ENCODE measurements around the gene CACNA1C.

CACNA1C gene

DNA sequence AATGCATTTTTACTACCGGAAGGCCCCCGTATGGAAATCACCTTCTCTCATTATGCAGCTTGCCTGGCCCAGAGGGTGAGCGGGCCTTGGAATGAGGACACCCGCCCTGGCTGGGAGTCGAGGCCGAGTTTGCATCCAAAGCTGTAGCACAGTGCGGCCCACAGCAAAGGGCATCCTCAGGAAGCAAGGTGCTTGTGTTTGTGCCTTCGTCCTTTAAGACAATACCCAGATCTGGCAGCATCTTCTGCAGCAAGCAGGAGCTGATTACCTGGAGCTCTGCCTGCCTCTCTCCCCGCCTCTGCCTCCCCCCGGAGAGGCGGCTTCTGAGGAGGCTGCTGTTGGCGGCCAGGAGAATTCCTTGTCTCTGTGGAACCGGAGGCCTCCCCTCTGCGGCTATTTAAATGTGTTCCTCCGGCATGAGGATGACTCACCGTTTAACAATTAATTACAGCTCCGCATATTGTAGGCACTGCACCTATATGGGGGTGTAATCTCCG lies 145.3 kb downstream of the CACNA1C start:
- TF ChIP-seq, protein P1, sequence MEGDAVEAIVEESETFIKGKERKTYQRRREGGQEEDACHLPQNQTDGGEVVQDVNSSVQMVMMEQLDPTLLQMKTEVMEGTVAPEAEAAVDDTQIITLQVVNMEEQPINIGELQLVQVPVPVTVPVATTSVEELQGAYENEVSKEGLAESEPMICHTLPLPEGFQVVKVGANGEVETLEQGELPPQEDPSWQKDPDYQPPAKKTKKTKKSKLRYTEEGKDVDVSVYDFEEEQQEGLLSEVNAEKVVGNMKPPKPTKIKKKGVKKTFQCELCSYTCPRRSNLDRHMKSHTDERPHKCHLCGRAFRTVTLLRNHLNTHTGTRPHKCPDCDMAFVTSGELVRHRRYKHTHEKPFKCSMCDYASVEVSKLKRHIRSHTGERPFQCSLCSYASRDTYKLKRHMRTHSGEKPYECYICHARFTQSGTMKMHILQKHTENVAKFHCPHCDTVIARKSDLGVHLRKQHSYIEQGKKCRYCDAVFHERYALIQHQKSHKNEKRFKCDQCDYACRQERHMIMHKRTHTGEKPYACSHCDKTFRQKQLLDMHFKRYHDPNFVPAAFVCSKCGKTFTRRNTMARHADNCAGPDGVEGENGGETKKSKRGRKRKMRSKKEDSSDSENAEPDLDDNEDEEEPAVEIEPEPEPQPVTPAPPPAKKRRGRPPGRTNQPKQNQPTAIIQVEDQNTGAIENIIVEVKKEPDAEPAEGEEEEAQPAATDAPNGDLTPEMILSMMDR (IDR thresholded peaks at IDR 0.05; ENCODE audit: low read depth, low read length) = no peak
- H3K4me3 ChIP-seq (ENCODE audit: low read depth, low read length) = no peak overlapping the region

DNA sequence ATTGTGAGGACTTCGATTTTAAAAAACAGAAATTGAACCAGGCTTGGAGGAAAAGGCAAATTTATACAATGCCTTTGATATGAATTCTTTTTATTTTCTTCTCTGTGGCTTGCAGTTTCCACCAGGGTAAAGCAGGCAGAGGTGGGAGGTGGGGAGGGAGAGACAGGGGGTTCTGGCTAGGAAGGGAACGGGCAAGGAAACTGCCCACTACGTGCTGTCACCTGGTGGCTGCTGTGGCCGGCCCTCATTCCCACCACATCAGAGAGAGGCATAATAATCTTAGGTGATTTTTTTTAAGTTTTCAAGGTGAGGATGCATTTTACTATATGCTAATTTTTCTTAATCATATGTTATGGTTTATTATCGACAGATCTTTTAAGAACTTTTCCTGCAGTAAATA lies 145.8 kb downstream of the CACNA1C start:
- no peak overlapping the region for H3K4me3 ChIP-seq (ENCODE audit: low read depth, low read length)
- TF ChIP-seq, protein P1 (IDR thresholded peaks at IDR 0.05; ENCODE audit: low read depth, low read length) = no peak

DNA sequence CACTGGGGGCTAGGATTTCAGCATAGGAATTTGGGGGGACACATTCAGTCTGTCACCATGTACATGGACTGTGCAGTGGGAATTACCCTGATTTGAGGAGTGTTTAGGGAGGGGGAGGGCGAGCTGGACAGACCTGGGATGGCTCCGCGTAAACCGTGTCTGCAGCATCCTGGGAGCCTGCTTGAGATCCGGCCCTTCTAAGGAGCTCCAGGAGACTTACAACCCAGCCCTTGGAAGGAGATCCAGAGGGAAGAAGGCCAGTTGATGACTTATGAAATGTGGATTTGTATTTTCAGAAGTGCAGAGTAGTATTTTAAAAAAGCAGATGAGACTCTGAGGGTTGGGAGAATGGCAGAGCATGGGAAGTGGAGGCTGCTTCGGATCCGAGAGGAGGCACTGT lies 153.2 kb downstream of the CACNA1C start:
- H3K4me3 ChIP-seq (ENCODE audit: low read depth, low read length) = no peak overlapping the region
- TF ChIP-seq, protein P1 (IDR thresholded peaks at IDR 0.05; ENCODE audit: low read depth, low read length) = no peak

DNA sequence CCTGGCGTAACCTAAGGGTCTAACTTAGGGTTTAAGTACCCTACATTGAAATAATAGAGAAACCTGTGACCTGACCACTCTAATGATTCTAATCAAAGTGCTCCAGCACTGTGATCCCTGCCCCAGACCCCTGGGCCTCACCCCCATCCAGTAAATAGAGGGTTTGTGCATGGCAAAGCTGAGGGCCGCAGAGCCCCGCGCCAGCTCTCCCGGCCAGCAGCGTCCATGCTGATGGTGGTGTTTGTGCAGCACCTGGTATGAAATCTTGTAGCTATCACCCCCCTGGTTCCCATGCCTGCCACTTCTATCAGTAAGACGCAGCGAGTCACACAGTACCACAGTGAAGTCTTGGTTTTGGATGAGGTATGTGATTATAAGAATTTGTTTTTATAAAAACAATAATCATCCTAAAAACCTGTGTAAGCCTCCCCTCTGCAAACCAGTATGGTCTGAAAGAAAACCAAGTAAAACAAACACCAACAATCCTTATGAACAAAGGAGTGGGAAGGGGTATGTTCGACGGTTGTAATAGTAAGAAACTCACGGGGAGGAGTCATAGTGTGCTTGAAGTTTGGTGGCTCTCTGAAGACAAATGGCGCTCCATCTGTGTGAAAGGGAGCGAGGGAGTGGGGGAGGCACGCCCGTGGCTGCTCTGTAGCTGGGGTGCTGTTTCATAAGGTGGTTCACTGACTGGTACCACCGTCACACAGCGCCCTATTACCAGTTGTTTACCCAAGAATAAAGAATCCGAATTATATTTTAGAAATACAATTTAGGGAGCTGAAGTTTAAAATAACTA lies 156.2 kb downstream of the CACNA1C start:
- TF ChIP-seq, protein P1 (IDR thresholded peaks at IDR 0.05; ENCODE audit: low read depth, low read length) = no peak
- H3K4me3 ChIP-seq (ENCODE audit: low read depth, low read length) = no peak overlapping the region

DNA sequence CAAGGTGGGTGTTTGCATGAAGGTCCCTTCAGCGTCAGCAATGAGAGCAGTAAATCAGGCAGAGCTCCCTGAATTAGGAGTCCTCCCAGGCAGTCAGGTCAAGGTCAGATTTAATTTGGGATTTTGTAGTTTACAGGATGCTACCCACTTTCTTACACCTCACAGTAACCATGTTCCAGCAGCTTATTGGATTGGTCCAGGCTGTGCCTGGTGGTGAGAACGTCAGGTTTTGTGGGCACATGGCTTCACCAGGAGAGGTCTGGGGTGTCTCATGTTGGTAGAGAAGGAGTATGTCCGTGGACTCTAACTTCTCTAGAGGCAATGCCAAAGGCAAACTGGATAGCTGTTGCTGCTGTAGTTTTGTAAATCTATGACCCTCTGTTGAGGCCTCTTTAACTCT lies 158.3 kb downstream of the CACNA1C start:
- H3K4me3 ChIP-seq (ENCODE audit: low read depth, low read length) = no peak overlapping the region
- TF ChIP-seq, protein P1 (IDR thresholded peaks at IDR 0.05; ENCODE audit: low read depth, low read length) = no peak

DNA sequence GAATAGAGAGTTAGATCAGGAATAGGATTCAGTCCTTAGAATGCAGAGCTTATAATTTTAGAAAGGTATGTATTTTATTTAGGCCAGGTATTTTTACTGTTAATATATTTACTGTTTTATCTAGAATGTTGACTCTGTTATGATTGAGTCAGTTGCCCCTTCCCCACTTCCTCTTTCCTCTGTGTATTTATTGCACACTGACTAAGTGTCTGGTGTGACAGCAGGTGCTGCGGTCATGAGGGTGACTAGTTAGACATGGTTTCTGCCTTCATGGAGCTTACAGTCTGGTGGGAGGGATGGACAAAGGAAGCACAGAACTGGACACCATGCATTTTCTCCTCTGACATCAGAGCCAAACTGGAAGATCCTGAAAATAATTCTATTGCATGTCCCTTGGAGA lies 159.8 kb downstream of the CACNA1C start:
- TF ChIP-seq, protein P1 (IDR thresholded peaks at IDR 0.05; ENCODE audit: low read depth, low read length) = no peak
- no peak overlapping the region for H3K4me3 ChIP-seq (ENCODE audit: low read depth, low read length)

All from WI38 (cell line).